GM12878 (cell line): ENCODE data around the gene CAPN2. TPM values are rescaled to one million over a fixed set of nuclear protein-coding genes. Genes with fewer than 3 reads are reported as not detected.

Experiments
- ATAC-seq: fragments of 200-7000 bp; cut with Tn5 transposase; 3 replicates; pipeline ENCODE4 v1.9.1; 2020; ENCODE audit warnings: mild to moderate bottlenecking, moderate library complexity
- BruUV-seq: library from RNA; stranded (reverse); fragments of 400-500 nt; replicated peaks from 2 replicates; lab custom pipeline; 2021; lab: Mats Ljungman, UMichigan
- CTCF ChIA-PET: fragments of 300-600 bp; sonication (Branson Sonifier 250); formaldehyde crosslinking; extraction: SDS; loops from one replicate; lab custom pipeline; 2021; ENCODE audit warnings: inconsistent platforms; lab: Yijun Ruan, JAX
- POLR2A ChIA-PET: fragments of 350-600 bp; formaldehyde crosslinking; extraction: SDS; loops from one replicate; lab custom pipeline; 2021; ENCODE audit warnings: inconsistent platforms; lab: Charles Lee
- RAD21 ChIA-PET: fragments of 300-600 bp; sonication (Branson Sonifier 250); formaldehyde crosslinking; loops from one replicate; lab custom pipeline; 2023; ENCODE audit warnings: antibody characterized with exemption; ENCODE audit not compliant: unreplicated experiment; lab: Charles Lee
- SMC1A ChIA-PET: fragments of 300-600 bp; sonication (Branson Sonifier 250); formaldehyde crosslinking; loops from one replicate; lab custom pipeline; 2023; ENCODE audit not compliant: unreplicated experiment, uncharacterized antibody; lab: Charles Lee
- DNase-seq: peaks from one replicate; pipeline ENCODE4 v3.0.0-alpha.2; 2011; ENCODE audit warnings: low read depth, low spot score
- FAIRE-seq: peaks from 3 replicates; lab custom pipeline; 2011; peaks lifted over from hg19 to GRCh38; lab: Jason Lieb, UNC
- H2AFZ ChIP-seq: 2 replicates; pipeline ENCODE4 v1.6.0; 2011; ENCODE audit warnings: low read depth, low read length, control low read depth; ENCODE audit not compliant: control insufficient read depth
- H3K27ac ChIP-seq: 2 replicates; pipeline ENCODE4 v1.5.1; 2011; ENCODE audit warnings: control low read depth; ENCODE audit not compliant: control insufficient read depth, insufficient read depth
- H3K27me3 ChIP-seq, 2 experiments: replicated peaks in 1 of 2; 2 replicates each; pipeline versions ENCODE4 v1.6.0 to v1.6.1; 2011; ENCODE audit warnings: low read length in 1 of 2; ENCODE audit not compliant: control insufficient read depth in 2 of 2, insufficient read depth in 2 of 2
- H3K36me3 ChIP-seq, 2 experiments: 2 replicates each; pipeline ENCODE4 v1.5.1; 2011; ENCODE audit warnings: low read length in 1 of 2; ENCODE audit not compliant: control insufficient read depth in 2 of 2, insufficient read depth in 2 of 2
- H3K4me1 ChIP-seq: 2 replicates; pipeline ENCODE4 v1.6.1; 2011; ENCODE audit warnings: mild to moderate bottlenecking, low read length, moderate library complexity, mixed read lengths; ENCODE audit not compliant: control insufficient read depth, insufficient read depth
- H3K4me2 ChIP-seq: 2 replicates; pipeline ENCODE4 v1.6.0; 2011; ENCODE audit warnings: control low read depth; ENCODE audit not compliant: control insufficient read depth, insufficient read depth
- H3K4me3 ChIP-seq: fragments of 200-600 bp; sonication (generic); 2 replicates; pipeline ENCODE4 v1.5.1; 2016
- H3K79me2 ChIP-seq: 2 replicates; pipeline ENCODE4 v1.6.0; 2011; ENCODE audit warnings: low read length; ENCODE audit not compliant: control insufficient read depth, insufficient read depth
- H3K9ac ChIP-seq: 2 replicates; pipeline ENCODE4 v1.8.0; 2011; ENCODE audit warnings: low read length, control low read depth, mixed read lengths; ENCODE audit not compliant: control insufficient read depth, insufficient read depth
- H3K9me3 ChIP-seq: replicated peaks from 3 replicates; pipeline ENCODE4 v1.5.1; 2011; ENCODE audit warnings: mild to moderate bottlenecking, low read length; ENCODE audit not compliant: control insufficient read depth, insufficient read depth
- H4K20me1 ChIP-seq: 2 replicates; pipeline ENCODE4 v1.6.0; 2011; ENCODE audit not compliant: control insufficient read depth, insufficient read depth
- BRCA1 ChIP-seq: IDR thresholded peaks from 2 replicates; pipeline ENCODE4 v1.6.1; 2011; ENCODE audit warnings: low read depth, low read length, improper control_type of control experiment
- MXI1 ChIP-seq: fragments of 150-350 bp; IDR thresholded peaks from 2 replicates; pipeline ENCODE4 v1.6.1; 2011; ENCODE audit warnings: low read depth, mild to moderate bottlenecking, inconsistent platforms, low read length, improper control_type of control experiment
- TAF1 ChIP-seq: IDR thresholded peaks from 2 replicates; pipeline ENCODE4 v1.6.1; 2011; ENCODE audit warnings: mild to moderate bottlenecking, low read depth, low read length, borderline replicate concordance
- ZNF384 ChIP-seq: IDR thresholded peaks from 2 replicates; pipeline ENCODE4 v1.6.1; 2012; ENCODE audit warnings: low read depth, mild to moderate bottlenecking, low read length, improper control_type of control experiment, borderline replicate concordance
- WGBS: methylation state at CpG from one replicate; pipeline ENCODE4 v1.1.6; 2016; ENCODE audit warnings: low lambda C conversion rate; ENCODE audit not compliant: insufficient replicate concordance, insufficient coverage; ENCODE audit errors: missing lambda C conversion rate; 5-methylcytosine and 5-hydroxymethylcytosine counted together
- in situ Hi-C: fragments of 300-500 bp; cut with MboI; formaldehyde crosslinking; loops from 9 replicates; pipeline ENCODE4 v1.14.3; 2018; ENCODE audit warnings: mixed read lengths
- intact Hi-C: fragments of 100-400 bp; cut with micrococcal nuclease; formaldehyde crosslinking; loops from one replicate; pipeline ENCODE4 v1.14.2; 2022; ENCODE audit not compliant: unreplicated experiment
- polyA plus RNA-seq, 11 experiments: library from polyadenylated mRNA; depleted of rRNA in 4 of 11; unstranded in 6 of 11; stranded (reverse) in 5 of 11; fragments of >200 nt; fragmentation: Nextera tagmentation in 4 of 11; fragmentation: Illumina TruSeq in 1 of 11; extraction: Ambion mirVana in 4 of 11; extraction: Trizol in 1 of 11; gene quantifications; 1 replicate in 1 of 11; 2 replicates in 10 of 11; pipeline versions ENCODE4 v1.2.1 to v1.2.3, GENCODE V29; 2011 to 2016; ENCODE audit warnings: inconsistent platforms in 2 of 11, missing spikeins in 2 of 11, low read depth in 1 of 11
- total RNA-seq, 4 experiments: library from RNA; depleted of rRNA in 3 of 4; stranded (reverse); fragments of >200 nt in 3 of 4; fragmentation: Illumina TruSeq in 1 of 4; extraction: Trizol in 1 of 4; gene quantifications; 2 replicates each; pipeline versions ENCODE4 v1.2.1 to v1.2.3, GENCODE V29; 2013 to 2021
- TF ChIP-seq, protein P1 (sequence below): fragments of 150-350 bp; IDR thresholded peaks from 2 replicates; pipeline ENCODE4 v1.6.1; 2014; ENCODE audit warnings: mild to moderate bottlenecking, low read depth, low read length
- TF ChIP-seq, protein P2 (sequence below): fragments of 450-650 bp; formaldehyde crosslinking; IDR thresholded peaks from 2 replicates; pipeline ENCODE4 v1.5.0; 2022; ENCODE audit warnings: mild to moderate bottlenecking, missing genetic modification characterization
- TF ChIP-seq, protein P3 (sequence below): fragments of 450-650 bp; IDR thresholded peaks from 2 replicates; pipeline ENCODE4 v1.6.1; 2017; ENCODE audit warnings: low read depth, mild to moderate bottlenecking, moderate library complexity

CAPN2 gene
- total and polyA plus RNA-seq, 10 of the 15 experiments (the other 5 are each of a cell fraction or from before 2014, with no cell fraction given) = 6.0 to 21.4 (median 16.6) TPM

DNA sequence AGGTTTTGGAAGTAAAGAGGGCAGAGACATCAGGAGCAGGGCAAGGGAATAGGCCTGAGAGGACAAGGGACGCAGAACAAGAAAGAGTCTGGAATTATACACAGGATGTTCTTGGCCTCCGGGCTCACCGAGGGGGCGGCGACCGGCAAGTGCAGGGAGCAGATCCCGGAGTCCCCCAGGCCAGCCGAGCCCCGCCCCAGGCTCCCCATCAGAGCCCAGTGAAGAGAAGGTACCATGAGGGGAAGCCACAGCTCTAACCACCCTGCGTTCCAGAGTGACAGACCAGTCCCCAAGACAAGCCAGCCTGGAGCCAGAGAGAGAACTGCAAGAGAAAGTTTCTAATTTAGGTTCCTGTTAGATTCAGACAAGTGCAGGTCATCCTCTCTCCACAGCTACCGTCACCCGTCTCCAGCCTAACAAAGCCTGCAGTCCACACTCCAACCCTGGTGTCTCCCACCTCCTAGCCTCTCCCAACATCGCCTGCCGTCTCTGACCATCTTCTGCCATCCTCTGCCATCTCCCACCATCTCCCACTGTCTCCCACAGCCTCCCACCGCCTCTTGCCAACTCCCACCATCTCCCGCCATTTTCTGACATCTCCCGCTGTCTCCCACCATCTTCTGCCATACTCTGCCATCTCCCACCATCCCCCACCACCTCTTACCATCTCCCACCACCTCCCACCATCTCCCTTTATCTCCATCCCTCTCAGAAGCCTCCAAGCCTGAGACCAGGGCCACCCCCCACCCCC lies 42.5 kb downstream of the CAPN2 start (continued):
- TF ChIP-seq, protein P1, sequence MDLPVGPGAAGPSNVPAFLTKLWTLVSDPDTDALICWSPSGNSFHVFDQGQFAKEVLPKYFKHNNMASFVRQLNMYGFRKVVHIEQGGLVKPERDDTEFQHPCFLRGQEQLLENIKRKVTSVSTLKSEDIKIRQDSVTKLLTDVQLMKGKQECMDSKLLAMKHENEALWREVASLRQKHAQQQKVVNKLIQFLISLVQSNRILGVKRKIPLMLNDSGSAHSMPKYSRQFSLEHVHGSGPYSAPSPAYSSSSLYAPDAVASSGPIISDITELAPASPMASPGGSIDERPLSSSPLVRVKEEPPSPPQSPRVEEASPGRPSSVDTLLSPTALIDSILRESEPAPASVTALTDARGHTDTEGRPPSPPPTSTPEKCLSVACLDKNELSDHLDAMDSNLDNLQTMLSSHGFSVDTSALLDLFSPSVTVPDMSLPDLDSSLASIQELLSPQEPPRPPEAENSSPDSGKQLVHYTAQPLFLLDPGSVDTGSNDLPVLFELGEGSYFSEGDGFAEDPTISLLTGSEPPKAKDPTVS = no peak

DNA sequence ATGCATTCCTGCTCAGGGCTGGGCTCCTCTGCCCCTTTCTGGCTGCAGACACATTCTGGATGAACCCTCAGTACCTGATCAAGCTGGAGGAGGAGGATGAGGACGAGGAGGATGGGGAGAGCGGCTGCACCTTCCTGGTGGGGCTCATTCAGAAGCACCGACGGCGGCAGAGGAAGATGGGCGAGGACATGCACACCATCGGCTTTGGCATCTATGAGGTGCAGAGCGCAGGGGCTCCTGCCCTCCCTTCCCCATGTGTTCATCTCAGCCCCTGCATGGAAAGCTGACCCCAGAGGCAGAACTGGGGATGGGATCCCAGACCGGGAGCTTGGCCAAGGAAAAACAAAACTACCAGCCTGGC lies 43.1 kb downstream of the CAPN2 start:
- intact Hi-C loops = no loop called here
- CTCF ChIA-PET = interaction anchor here (1.3 kb wide), 1 partner anchor 16 kb away, joined by 3 read pairs; no protein-coding TSS in a partner anchor
- Histone ChIP-seq H3K9me3 (no peaks in the 10 kb centered on the region), H3K27ac (no peak overlapping the region), H3K36me3 (peaks cover 0 to 3% of the 10 kb centered on the region in 2 experiments; a peak in 2 of 4 replicates), H3K4me2 (no peak overlapping the region), H3K79me2 (no peaks in the 10 kb centered on the region), H3K4me1 (no peaks in the 10 kb centered on the region), H2AFZ (no peak overlapping the region), H3K4me3 (no peak overlapping the region), H3K27me3 (no peaks in the 10 kb centered on the region), H3K9ac (no peak overlapping the region), H4K20me1 (no peaks in the 10 kb centered on the region)
- BruUV-seq = no TSS peak
- WGBS = 87% methylated on average over 9 of the region's 9 CpGs
- ATAC-seq = no peak
- SMC1A ChIA-PET = no interaction called here
- RAD21 ChIA-PET = no interaction called here
- in situ Hi-C loops = no loop called here
- POLR2A ChIA-PET = no interaction called here
- no peak for DNase-seq
- TF ChIP-seq MXI1 (no peak), TAF1 (no peak), BRCA1 (no peak), ZNF384 (no peak)
- TF ChIP-seq, protein P2, sequence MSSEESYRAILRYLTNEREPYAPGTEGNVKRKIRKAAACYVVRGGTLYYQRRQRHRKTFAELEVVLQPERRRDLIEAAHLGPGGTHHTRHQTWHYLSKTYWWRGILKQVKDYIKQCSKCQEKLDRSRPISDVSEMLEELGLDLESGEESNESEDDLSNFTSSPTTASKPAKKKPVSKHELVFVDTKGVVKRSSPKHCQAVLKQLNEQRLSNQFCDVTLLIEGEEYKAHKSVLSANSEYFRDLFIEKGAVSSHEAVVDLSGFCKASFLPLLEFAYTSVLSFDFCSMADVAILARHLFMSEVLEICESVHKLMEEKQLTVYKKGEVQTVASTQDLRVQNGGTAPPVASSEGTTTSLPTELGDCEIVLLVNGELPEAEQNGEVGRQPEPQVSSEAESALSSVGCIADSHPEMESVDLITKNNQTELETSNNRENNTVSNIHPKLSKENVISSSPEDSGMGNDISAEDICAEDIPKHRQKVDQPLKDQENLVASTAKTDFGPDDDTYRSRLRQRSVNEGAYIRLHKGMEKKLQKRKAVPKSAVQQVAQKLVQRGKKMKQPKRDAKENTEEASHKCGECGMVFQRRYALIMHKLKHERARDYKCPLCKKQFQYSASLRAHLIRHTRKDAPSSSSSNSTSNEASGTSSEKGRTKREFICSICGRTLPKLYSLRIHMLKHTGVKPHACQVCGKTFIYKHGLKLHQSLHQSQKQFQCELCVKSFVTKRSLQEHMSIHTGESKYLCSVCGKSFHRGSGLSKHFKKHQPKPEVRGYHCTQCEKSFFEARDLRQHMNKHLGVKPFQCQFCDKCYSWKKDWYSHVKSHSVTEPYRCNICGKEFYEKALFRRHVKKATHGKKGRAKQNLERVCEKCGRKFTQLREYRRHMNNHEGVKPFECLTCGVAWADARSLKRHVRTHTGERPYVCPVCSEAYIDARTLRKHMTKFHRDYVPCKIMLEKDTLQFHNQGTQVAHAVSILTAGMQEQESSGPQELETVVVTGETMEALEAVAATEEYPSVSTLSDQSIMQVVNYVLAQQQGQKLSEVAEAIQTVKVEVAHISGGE (CRISPR knock-in tag) = no peak
- TF ChIP-seq, protein P3, sequence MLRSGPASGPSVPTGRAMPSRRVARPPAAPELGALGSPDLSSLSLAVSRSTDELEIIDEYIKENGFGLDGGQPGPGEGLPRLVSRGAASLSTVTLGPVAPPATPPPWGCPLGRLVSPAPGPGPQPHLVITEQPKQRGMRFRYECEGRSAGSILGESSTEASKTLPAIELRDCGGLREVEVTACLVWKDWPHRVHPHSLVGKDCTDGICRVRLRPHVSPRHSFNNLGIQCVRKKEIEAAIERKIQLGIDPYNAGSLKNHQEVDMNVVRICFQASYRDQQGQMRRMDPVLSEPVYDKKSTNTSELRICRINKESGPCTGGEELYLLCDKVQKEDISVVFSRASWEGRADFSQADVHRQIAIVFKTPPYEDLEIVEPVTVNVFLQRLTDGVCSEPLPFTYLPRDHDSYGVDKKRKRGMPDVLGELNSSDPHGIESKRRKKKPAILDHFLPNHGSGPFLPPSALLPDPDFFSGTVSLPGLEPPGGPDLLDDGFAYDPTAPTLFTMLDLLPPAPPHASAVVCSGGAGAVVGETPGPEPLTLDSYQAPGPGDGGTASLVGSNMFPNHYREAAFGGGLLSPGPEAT = no peak
- FAIRE-seq = no peak
